PFSK-1 (cell line): Measurements from ENCODE around the gene PFDN4.

Experiments used
- FOXP2 ChIP-seq: optimal IDR thresholded peaks from 2 replicates; pipeline ENCODE3; 2011; ENCODE audit warnings: borderline replicate concordance, control low read depth, inconsistent platforms; ENCODE audit not compliant: insufficient read depth; ENCODE audit errors: extremely low read length, extremely low read depth
- POLR2AphosphoS5 ChIP-seq: IDR thresholded peaks from 2 replicates; pipeline ENCODE4 v1.6.1; 2012; ENCODE audit warnings: low read depth, mild to moderate bottlenecking, control low read depth, low read length, moderate library complexity

- TF ChIP-seq POLR2AphosphoS5 (no peak), FOXP2 (no peak)
Measured at GRCh38 chr20:54158226-54158625, 49.7 kb upstream of the PFDN4 start.
